IMR-90 (cell line): ENCODE measurements around the gene HEBP1. TPM values are rescaled to one million over a fixed set of nuclear protein-coding genes. Genes with fewer than 3 reads are reported as not detected.

Experiments used
- ATAC-seq: fragments of 200-7000 bp; cut with Tn5 transposase; 2 replicates; pipeline ENCODE4 v1.9.1; 2020; ENCODE audit warnings: low read depth, mild to moderate bottlenecking, moderate library complexity
- BruUV-seq: library from RNA; stranded (reverse); fragments of 400-500 nt; replicated peaks from 2 replicates; lab custom pipeline; 2021; lab: Mats Ljungman, UMichigan
- CTCF ChIA-PET: fragments of 300-600 bp; formaldehyde crosslinking; extraction: SDS; loops from one replicate; lab custom pipeline; 2021; ENCODE audit warnings: antibody characterized with exemption; lab: Yijun Ruan, JAX
- POLR2A ChIA-PET: fragments of 300-600 bp; sonication (Branson Sonifier 250); formaldehyde crosslinking; loops from one replicate; lab custom pipeline; 2022; ENCODE audit warnings: antibody characterized with exemption; ENCODE audit not compliant: unreplicated experiment; lab: Charles Lee
- DNase-seq: peaks from one replicate; pipeline ENCODE4 v3.0.0; 2013
- H2AFZ ChIP-seq: replicated peaks from 2 replicates; pipeline ENCODE3; 2013; ENCODE audit warnings: low read length, mild to moderate bottlenecking; ENCODE audit not compliant: poor library complexity
- H2AK5ac ChIP-seq: 2 replicates; pipeline ENCODE4 v1.6.1; 2013; ENCODE audit warnings: low read depth, low read length, inconsistent platforms
- H2AK9ac ChIP-seq: replicated peaks from 2 replicates; pipeline ENCODE3; 2013; ENCODE audit warnings: mild to moderate bottlenecking, low read depth, low read length, moderate library complexity; ENCODE audit not compliant: poor library complexity
- H2BK120ac ChIP-seq: 2 replicates; pipeline ENCODE4 v1.6.1; 2013; ENCODE audit warnings: low read depth, low read length, inconsistent platforms
- H2BK15ac ChIP-seq: 3 replicates; pipeline ENCODE4 v1.6.1; 2013; ENCODE audit warnings: low read depth, low read length, inconsistent platforms
- H2BK20ac ChIP-seq: 2 replicates; pipeline ENCODE4 v1.6.1; 2013; ENCODE audit warnings: low read depth, mild to moderate bottlenecking, inconsistent platforms, low read length, moderate library complexity
- H2BK5ac ChIP-seq: 2 replicates; pipeline ENCODE4 v1.6.1; 2013; ENCODE audit warnings: mild to moderate bottlenecking, low read depth, low read length, inconsistent platforms; ENCODE audit not compliant: poor library complexity, severe bottlenecking
- H3K14ac ChIP-seq: replicated peaks from 2 replicates; pipeline ENCODE4 v1.6.1; 2013; ENCODE audit warnings: low read depth, low read length, inconsistent platforms
- H3K18ac ChIP-seq: 2 replicates; pipeline ENCODE4 v1.6.1; 2013; ENCODE audit warnings: low read depth, low read length, control low read depth
- H3K23ac ChIP-seq: 2 replicates; pipeline ENCODE4 v1.6.1; 2013; ENCODE audit warnings: low read depth, low read length, inconsistent platforms
- H3K27ac ChIP-seq: 2 replicates; pipeline ENCODE4 v1.5.1; 2013; ENCODE audit warnings: mild to moderate bottlenecking, control low read depth, low read length; ENCODE audit not compliant: insufficient read depth
- H3K27me3 ChIP-seq: 2 replicates; pipeline ENCODE4 v1.6.1; 2013; ENCODE audit warnings: low read length; ENCODE audit not compliant: control insufficient read depth, insufficient read depth
- H3K36me3 ChIP-seq: 2 replicates; pipeline ENCODE4 v1.6.1; 2013; ENCODE audit warnings: low read length, mixed read lengths; ENCODE audit not compliant: control insufficient read depth, insufficient read depth
- H3K4ac ChIP-seq: 2 replicates; pipeline ENCODE4 v1.6.1; 2013; ENCODE audit warnings: low read depth, low read length, inconsistent platforms
- H3K4me1 ChIP-seq: 2 replicates; pipeline ENCODE4 v1.6.1; 2013; ENCODE audit warnings: low read length, mixed read lengths; ENCODE audit not compliant: control insufficient read depth, insufficient read depth
- H3K4me2 ChIP-seq: 2 replicates; pipeline ENCODE4 v1.6.1; 2013; ENCODE audit warnings: low read depth, mild to moderate bottlenecking, control low read depth, low read length, moderate library complexity
- H3K4me3 ChIP-seq: 2 replicates; pipeline ENCODE4 v1.5.1; 2013; ENCODE audit warnings: low read depth, mild to moderate bottlenecking, control low read depth, low read length, moderate library complexity; ENCODE audit not compliant: insufficient read depth
- H3K56ac ChIP-seq: 2 replicates; pipeline ENCODE4 v1.6.1; 2013; ENCODE audit warnings: low read length, inconsistent platforms; ENCODE audit not compliant: insufficient read depth; ENCODE audit errors: extremely low read depth
- H3K79me1 ChIP-seq, 2 experiments: 2 replicates each; pipeline ENCODE4 v1.6.1; 2013; ENCODE audit warnings: low read length in 2 of 2, inconsistent platforms in 1 of 2, low read depth in 1 of 2
- H3K9ac ChIP-seq: 2 replicates; pipeline ENCODE4 v1.6.1; 2013; ENCODE audit warnings: low read depth, low read length, control low read depth
- H3K9me1 ChIP-seq: 2 replicates; pipeline ENCODE4 v1.6.1; 2013; ENCODE audit warnings: low read length, inconsistent platforms; ENCODE audit not compliant: insufficient read depth
- H3K9me3 ChIP-seq: 2 replicates; pipeline ENCODE4 v1.6.1; 2013; ENCODE audit warnings: low read length; ENCODE audit not compliant: control insufficient read depth, insufficient read depth
- H4K20me1 ChIP-seq: 2 replicates; pipeline ENCODE4 v1.6.1; 2013; ENCODE audit warnings: low read length, inconsistent platforms; ENCODE audit not compliant: insufficient read depth
- H4K5ac ChIP-seq: 2 replicates; pipeline ENCODE4 v1.6.1; 2013; ENCODE audit warnings: mild to moderate bottlenecking, low read depth, low read length, control low read depth
- H4K8ac ChIP-seq, 2 experiments: 2 replicates each; pipeline ENCODE4 v1.6.1; 2013; ENCODE audit warnings: low read depth in 2 of 2, low read length in 2 of 2, control low read depth in 1 of 2, inconsistent platforms in 1 of 2
- H4K91ac ChIP-seq: 2 replicates; pipeline ENCODE4 v1.6.1; 2013; ENCODE audit warnings: low read depth, low read length, inconsistent platforms; ENCODE audit not compliant: insufficient read depth
- BHLHE40 ChIP-seq: fragments of 150-350 bp; IDR thresholded peaks from 2 replicates; pipeline ENCODE4 v1.6.1; 2016; ENCODE audit warnings: mild to moderate bottlenecking, low read depth, low read length
- CTCF ChIP-seq: conservative IDR thresholded peaks from 2 replicates; pipeline ENCODE4 v1.5.1; 2012; ENCODE audit warnings: mild to moderate bottlenecking, low read depth, low read length, improper control_type of control experiment
- ELK1 ChIP-seq: fragments of 150-350 bp; IDR thresholded peaks from 2 replicates; pipeline ENCODE4 v1.6.1; 2016; ENCODE audit warnings: low read depth, mild to moderate bottlenecking, low read length, moderate library complexity, borderline replicate concordance
- FOS ChIP-seq: fragments of 150-350 bp; IDR thresholded peaks from 2 replicates; pipeline ENCODE4 v1.6.1; 2016; ENCODE audit warnings: low read depth, low read length
- MXI1 ChIP-seq: IDR thresholded peaks from 2 replicates; pipeline ENCODE4 v1.6.1; 2012; ENCODE audit warnings: low read depth, mild to moderate bottlenecking, low read length, moderate library complexity, borderline replicate concordance
- NFE2L2 ChIP-seq: fragments of 150-350 bp; IDR thresholded peaks from 2 replicates; pipeline ENCODE4 v1.6.1; 2016; ENCODE audit warnings: low read depth, mild to moderate bottlenecking, low read length
- RFX5 ChIP-seq: IDR thresholded peaks from 2 replicates; pipeline ENCODE4 v1.8.0; 2012; ENCODE audit warnings: low read depth, mild to moderate bottlenecking, low read length, moderate library complexity
- WGBS, 2 experiments: methylation state at CpG; one replicate each; pipeline versions ENCODE4 v1.1.5 to v1.1.7; 2013; ENCODE audit warnings: missing lambda C conversion rate in 2 of 2; ENCODE audit not compliant: insufficient read length in 1 of 2; ENCODE audit errors: extremely low coverage in 2 of 2; 5-methylcytosine and 5-hydroxymethylcytosine counted together
- dilution Hi-C: fragments of 300-500 bp; cut with HindIII; formaldehyde crosslinking; loops from one replicate; pipeline ENCODE4 v1.14.3; 2018; ENCODE audit warnings: low sequenced_read_pairs; ENCODE audit not compliant: unreplicated experiment
- in situ Hi-C: fragments of 300-500 bp; cut with MboI; formaldehyde crosslinking; loops from 3 replicates; pipeline ENCODE4 v1.14.3; 2019; ENCODE audit warnings: low sequenced_read_pairs, inconsistent platforms, mixed read lengths
- intact Hi-C: fragments of 100-400 bp; cut with micrococcal nuclease; formaldehyde crosslinking; loops from 2 replicates; pipeline ENCODE4 v1.10.0; 2022
- polyA plus RNA-seq, 3 experiments: library from polyadenylated mRNA; depleted of rRNA; stranded (reverse); fragments of >200 nt; gene quantifications; 2 replicates each; pipeline ENCODE4 v1.2.3, GENCODE V29; 2012; ENCODE audit warnings: low replicate concordance in 1 of 3
- total RNA-seq: library from RNA; depleted of rRNA; stranded (reverse); fragments of >200 nt; gene quantifications from 2 replicates; pipeline ENCODE4 v1.2.3, GENCODE V29; 2012

The HEBP1 gene
- total and polyA plus RNA-seq, 2 of the 4 experiments (the other 2 are of a cell fraction), result 18.8 to 49.2 TPM

- TF ChIP-seq BHLHE40 (no peak), FOS (no peak), RFX5 (no peak), CTCF (no peak), ELK1 (no peak), MXI1 (no peak), NFE2L2 (no peak)
- POLR2A ChIA-PET, result no interaction called here
- H3K9me3 ChIP-seq, result no peaks in the 10 kb centered on the region
These were observed 34.2 kb downstream of the HEBP1 start for GRCh38 chr12:12965836-12966235.

More at GRCh38 chr12:12965836-12966235, 34.2 kb downstream of the HEBP1 start:
- intact Hi-C loops (no loop called here), in situ Hi-C loops (no loop called here), dilution Hi-C loops (no loop called here)
- CTCF ChIA-PET, result no interaction called here
- BruUV-seq, result no TSS peak
- no peak overlapping the region for H3K4ac ChIP-seq
- no peak overlapping the region for H2BK15ac ChIP-seq
- H2BK20ac ChIP-seq, result no peak overlapping the region
- 40 to 100% methylated on average over 1 to 2 of the region's 4 CpGs for WGBS, 2 experiments
- H3K27me3 ChIP-seq, result no peaks in the 10 kb centered on the region
- H3K79me1 ChIP-seq, result no peaks in the 10 kb centered on the region
- H3K4me1 ChIP-seq, result peaks cover 5% of the 10 kb centered on the region; the same call in 1 of the 2 replicates
- no peak for ATAC-seq
- peaks cover 3% of the 10 kb centered on the region for H3K36me3 ChIP-seq
- H3K9ac ChIP-seq, result no peak overlapping the region
- no peak overlapping the region for H2AK5ac ChIP-seq
- H4K91ac ChIP-seq, result no peak overlapping the region
- H3K4me2 ChIP-seq, result no peak overlapping the region
- no peaks in the 10 kb centered on the region for H4K20me1 ChIP-seq
- no peak overlapping the region for H3K14ac ChIP-seq
- H3K9me1 ChIP-seq, result no peaks in the 10 kb centered on the region
- no peak for DNase-seq
- no peak overlapping the region for H4K8ac ChIP-seq
- H3K23ac ChIP-seq, result no peak overlapping the region
- no peak overlapping the region for H3K56ac ChIP-seq
- no peak overlapping the region for H3K18ac ChIP-seq
- no peak overlapping the region for H3K4me3 ChIP-seq
- no peak overlapping the region for H2BK5ac ChIP-seq
- H2AFZ ChIP-seq, result no peak overlapping the region
- H2AK9ac ChIP-seq, result no peak overlapping the region
- H4K5ac ChIP-seq, result no peak overlapping the region
- H3K27ac ChIP-seq, result no peak overlapping the region
- no peak overlapping the region for H2BK120ac ChIP-seq
